Measurements from ENCODE around the gene NKAIN1.
"Not testable (repeated sequence)": the region's sequence is repeated elsewhere in the genome, so short reads cannot be mapped to it uniquely, and the experiment has no call there.

Gene NKAIN1

DNA sequence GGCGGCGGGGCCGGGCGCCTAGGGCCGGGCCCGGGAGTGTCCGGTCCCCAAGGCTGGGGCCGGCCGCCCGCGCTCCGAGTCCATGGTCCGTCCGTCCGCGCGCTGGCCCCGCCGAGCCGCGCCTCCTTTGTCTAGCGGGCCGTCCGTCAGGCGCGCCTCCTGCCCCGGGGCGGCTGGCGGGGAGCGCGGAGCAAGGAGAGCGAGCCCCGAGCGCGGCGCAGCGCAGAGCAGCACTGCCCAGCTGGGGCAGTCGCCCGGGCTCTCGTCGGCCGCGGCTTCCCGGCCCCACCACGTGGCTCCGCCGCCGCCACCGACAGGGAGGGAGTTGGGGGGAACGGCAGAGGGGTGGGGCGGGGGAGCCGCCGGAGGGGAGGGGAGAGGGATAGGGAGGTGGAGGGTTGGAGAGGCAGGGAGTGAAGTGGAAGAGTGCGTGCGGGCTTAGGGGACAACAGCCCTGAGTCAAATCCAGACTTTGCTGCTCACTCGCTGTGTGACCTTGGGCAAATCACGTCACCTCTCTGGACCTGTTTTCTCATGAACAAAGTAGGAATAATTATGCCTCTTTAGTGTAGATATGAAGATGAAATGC is at the start of gene NKAIN1:
Gene NKAIN1 (minus strand): TSS at position 235 of the 589 bp plus-strand sequence. CDS start 340 bp downstream, outside the sequence.
- DNase-seq: no peak

DNA sequence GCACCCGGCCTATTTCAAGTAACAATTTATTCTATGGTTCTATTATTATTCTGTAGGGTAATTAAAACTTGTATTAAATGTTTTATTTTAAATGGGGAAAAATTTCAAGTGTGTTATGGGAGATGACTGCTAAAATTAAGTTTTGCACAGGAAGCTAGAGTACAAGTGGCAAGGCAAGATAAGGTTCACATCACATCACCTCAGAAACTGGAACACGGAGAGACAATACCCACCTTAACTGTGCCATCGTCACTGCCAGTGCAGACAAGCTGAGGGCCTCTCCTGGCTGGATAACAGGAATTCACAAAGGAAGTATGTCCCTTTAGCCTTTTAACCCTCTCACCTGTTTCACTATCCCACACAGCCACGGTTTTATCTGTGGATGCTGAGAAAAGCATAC is 49.3 kb upstream of the NKAIN1 start:
- DNase-seq: no peak

DNA sequence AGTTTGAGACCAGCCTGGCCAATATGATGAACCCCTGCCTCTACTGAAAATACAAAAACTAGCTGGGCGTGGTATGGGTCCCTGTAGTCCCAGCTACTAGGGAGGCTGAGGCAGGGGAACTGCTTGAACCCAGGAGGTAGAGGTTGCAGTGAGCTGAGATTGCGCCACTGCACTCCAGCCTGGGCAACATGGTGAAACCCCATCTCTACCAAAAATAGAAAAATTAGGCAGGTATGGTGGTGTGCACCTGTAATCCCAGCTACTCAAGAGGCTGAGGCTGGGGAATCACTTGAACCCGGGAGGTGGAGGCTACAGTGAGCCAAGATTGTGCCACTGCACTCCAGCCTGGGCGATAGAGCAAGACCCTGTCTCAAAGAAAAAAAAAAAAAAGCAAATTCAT is 48.1 kb upstream of the NKAIN1 start:
- DNase-seq: not testable (repeated sequence)

DNA sequence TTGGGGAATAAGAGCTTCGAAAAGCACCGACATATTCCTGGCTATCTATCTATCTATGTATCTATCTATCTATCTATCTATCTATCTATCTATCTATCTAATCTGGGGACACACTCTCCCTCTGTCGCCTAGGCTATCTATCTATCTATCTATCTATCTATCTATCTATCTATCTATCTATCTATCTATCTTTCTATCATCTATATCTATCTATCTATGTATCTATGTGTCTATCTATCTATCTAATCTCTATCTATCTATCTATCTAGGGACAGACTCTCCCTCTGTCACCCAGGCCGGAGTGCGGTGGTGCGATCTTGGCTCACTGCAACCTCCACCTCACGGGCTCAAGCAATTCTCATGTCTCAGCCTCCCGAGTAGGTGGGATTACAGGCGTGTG is 42.7 kb upstream of the NKAIN1 start:
- not testable (repeated sequence) for DNase-seq

DNA sequence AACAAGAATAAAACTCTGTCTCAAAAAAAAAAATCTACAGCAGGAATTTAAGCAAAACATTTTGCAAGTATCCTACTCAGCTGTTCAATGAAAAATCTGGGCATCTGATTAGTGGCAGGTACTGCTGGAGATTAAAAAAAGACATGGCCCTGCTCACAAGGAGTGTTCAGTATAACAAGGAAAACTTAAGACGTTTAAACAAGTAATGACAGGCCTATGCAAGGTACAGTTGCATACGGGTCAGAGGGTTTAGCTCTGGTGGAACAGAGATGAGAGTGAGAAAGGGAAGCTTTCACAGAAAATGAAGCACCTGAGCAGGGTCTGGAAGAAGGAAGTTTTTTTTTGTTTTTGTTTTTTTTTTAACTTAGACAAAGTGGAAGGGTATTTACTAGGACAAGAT is 33.9 kb upstream of the NKAIN1 start:
- no peak for DNase-seq

DNA sequence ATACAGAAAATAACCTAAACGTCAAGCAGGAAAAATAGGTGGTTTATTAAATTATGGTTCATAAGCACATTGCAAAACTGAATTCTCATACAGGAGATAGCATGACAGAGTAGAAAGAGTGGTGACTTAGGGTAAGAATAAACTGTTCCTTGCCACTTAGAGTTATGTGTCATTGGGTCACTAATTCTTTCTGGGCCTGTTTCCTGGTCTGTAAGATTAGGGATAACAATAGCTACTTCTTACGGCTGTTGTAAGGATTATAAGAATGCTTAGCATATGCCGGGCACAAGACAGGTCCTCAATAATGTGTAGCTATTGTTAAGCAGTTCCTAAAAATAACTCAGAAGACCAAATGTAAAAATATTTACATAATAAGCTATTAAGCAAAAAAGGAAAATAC is 32.7 kb upstream of the NKAIN1 start:
- no peak for DNase-seq

DNA sequence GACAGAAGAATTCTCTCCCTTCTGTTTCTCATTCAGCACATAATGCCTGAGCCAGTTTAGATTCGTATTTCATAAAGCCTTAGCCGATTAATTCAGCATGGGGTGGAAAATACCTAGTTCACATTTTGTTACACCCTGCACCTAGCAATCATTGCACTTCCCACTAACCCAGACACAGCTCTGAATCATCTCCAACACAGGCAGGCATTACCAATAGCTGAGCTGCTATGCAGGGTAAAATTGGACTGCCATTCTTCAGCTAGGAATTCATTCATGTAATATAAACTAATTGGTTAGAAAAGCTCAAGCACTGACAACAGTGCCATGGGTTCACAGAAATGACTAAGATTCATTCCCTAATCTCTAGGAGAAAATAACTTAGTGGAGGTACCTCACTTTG is 26.9 kb upstream of the NKAIN1 start:
- no peak for DNase-seq

DNA sequence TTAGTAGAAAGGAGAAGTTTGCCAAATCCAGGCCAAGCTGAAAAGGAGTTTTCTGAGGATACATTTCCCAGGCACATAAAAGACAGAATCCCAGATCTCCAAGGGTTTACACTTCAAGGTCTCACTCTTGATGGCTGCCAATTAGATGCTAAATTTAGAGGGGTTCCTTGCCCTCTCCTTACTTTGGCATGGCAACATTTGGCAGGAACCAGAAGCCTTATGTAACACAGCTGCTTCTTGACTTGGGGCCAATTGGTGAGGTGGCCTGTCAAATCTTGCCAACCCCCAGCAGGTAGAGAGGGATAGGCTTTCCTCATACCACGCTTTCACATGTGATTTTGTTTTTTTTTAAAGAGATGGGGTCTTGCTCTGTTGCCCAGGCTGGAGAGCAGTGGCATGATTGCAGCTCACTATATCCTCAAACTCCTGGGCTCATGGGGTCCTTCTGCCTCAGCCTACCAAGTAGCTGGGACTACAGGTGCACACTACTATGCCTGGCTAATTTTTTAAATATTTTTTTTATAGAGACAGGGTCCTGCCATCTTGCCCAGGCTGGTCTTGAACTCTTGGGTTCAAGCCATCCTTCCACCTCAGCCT is 25.2 kb upstream of the NKAIN1 start:
- no peak for DNase-seq

DNA sequence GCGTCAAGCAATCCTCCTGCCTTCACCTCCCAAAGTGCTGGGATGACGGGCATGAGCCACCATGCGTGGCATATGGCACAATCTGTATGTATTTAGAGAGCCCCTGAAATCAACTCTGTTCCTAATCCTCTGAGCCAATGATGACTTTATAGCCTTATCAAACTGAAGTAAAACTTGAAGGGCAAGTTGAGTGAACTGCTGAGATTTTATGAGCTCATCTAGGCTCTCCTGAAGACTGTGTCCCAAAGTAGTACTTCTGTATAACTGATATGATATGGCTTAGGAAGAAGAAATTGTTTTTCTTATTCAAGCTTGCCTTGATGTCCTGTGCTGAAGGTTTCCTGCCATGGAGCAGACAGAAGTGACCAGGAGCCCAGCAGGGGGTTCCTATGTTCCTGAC is 23.7 kb upstream of the NKAIN1 start:
- no peak for DNase-seq

DNA sequence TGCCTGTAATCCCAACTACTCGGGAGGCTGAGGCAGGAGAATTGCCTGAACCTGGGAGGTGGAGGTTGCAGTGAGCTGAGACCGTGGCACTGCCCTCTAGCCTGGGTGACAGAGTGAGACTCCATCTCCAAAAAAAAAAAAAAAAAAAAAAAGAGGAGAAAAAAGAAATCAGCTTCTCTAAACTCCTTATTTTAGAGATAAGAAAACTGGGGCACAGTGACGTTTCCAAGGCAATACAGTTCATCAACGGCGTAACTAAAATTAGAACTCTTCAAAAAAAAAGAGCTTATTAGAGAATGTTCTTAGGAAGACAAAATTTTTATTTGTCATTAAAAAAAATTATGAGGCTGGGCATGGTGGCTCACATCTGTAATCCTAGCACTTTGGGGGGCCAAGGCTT is 22.7 kb upstream of the NKAIN1 start:
- not testable (repeated sequence) for DNase-seq

DNA sequence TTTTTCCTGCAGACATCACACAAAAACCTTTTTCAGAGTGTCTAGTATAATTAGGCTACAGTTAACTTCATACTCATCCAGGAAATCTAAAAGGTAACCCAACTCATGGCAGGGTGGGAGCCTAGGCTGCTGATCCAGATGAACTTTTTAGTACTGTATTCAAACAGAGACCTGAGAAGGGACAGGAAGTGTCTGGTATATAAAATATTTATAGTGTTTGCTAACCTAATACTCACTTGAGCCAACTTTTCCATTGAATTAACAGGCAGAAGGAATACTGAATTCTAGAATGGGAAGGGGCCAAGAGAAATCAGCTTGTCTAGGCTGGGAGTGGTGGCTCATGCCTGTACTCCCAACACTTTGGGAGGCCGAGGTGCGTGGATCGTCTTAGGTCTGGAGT is 22.2 kb upstream of the NKAIN1 start:
- DNase-seq: no peak

DNA sequence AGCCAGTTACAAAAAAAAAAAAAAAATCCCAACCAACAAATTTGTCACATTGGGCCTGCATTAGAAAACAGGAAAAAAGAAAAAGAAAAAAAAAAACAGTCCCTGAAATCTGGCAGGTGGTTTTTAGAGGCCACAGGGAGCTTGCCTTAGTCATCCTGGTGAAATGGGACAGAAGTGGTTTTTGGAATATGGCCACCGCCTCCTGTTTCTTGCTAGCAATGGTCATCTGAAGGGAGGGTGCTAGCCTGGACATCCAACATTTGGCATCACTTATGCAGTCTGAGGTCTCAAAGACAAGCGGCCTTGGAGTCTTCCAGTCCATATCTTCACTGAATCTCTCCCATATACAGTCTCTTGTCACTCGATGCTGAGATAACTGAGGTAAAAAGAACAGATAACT is 20.1 kb upstream of the NKAIN1 start:
- no peak for DNase-seq

DNA sequence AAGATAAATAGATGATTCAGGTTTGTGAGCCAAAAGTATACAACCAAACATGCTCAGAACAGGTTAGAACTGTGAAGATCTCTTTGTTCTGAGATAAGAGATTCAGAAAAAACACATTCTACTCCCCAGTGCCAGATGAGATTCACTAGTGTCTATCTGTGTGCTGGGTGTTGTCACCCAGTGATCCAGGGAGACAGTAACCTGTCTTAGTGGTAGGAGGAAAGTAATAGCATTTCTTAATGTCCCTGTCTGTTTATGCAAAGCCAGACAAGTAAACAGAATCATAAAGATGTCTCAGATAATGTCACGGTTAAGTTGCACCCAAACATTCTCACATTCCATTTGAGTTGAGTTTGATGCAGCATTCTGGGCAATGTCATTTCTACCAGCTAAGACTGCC is 18.9 kb upstream of the NKAIN1 start:
- DNase-seq: no peak

DNA sequence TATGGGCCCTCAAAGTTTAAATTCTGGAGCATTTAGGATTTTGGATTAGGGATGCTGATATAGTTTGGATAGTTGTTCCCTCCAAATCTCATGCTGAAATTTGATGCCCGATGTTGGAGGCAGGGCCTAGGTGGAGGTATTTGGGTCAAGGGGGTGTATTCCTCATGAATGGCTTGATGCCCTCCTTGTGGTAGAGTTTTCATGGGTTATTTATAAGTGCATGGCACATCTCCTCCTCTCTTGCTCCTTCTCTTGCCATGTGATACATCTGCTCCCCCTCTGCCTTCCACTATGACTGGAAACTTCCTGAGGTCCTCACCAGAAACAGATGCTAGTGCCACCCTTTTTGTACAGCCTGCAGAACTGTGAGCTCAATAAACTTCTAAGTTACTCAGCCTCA is 17.5 kb upstream of the NKAIN1 start:
- DNase-seq: no peak

DNA sequence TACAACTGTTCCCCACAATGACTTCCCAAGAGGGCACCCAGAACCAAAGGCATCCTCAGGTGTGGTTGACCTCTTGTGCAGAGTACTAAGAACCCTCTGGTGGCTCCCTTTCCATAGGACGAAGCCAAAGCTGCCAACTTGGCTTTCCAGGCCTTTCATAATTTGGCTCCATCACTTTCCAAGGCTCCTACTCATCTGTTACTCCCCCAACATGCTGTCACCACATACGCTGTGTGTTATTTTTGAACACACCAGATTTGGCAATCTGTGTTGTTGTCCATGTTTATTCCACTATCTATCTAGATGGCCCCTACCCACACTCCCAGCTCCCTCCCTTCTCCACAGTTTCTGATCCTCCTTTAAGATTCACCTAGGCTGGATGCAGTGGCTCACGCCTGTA is 10.2 kb upstream of the NKAIN1 start:
- no peak for DNase-seq

DNA sequence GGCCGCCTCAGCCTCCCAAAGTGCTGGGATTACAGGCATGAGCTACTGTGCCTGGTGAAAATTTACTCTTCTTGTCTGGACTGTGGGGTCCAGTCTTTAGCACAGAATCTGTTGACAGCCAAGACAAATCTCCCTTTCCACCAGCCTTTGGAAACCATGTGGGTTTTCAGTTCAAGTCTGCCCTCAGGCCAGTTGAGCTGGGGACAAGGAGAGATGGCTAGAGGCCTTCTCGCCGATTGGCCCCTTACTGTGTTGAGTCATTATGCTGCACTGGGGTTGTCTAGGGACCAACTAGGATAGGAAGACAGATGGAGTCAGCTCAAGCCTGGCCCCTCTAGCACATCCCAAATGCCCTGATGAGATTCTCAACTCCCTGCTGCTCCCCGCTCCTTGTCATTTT is 8.6 kb upstream of the NKAIN1 start:
- no peak for DNase-seq

DNA sequence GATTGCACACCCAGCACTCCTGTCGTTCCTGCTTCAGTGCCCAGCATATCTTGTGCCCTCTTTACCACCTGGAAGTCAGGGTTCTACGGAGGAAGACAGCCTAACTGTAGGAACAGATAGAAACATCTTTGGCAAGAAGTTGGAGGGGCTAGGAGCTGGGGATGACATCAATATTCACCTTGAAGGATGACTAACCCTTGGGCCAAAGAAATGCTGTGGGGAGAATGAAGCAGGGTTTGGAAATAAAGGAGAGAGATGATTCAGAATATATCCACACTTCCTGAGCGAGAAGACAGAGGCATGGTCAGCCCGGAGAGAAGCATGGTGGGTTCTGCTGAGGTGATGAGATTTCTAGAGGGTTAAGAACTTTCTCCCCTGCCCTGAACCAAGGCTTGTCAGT is 4.6 kb upstream of the NKAIN1 start:
- no peak for DNase-seq

DNA sequence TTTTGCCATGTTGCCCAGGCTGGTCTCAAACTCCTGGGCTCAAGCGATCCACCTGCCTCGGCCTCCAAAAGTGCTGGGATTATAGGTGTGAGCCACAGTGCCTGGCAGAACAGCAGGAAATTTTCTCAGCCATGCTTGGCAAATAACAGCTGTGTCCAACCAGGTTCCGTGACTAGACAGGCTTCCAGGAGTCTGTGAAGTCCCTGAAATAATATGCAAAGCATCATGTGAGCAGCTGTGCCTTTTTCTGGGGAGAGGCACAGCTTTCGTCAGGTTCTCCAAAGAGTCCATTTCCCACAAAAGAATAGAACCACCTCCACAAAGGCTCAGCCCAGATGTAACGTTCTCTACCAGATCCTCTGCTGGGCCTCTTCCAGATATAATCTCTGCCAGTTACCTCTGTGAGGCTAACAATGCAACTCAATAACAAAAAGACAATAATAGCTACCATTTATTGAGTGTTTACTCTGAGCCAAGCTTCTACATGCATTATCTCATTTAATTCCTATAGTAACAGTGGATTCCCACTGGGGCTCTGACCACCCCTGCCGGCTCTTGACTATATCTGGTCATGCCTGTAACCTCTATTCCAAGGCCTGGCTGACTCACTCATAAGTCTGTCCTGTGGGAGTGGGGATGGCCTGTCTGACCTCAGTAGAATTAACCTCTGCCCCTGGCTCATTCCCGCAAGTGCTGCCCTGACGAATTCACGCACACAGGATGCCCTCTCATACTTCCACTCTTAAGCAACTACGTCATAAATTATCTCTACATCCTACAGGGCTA is 4.0 kb upstream of the NKAIN1 start:
- DNase-seq: no peak

DNA sequence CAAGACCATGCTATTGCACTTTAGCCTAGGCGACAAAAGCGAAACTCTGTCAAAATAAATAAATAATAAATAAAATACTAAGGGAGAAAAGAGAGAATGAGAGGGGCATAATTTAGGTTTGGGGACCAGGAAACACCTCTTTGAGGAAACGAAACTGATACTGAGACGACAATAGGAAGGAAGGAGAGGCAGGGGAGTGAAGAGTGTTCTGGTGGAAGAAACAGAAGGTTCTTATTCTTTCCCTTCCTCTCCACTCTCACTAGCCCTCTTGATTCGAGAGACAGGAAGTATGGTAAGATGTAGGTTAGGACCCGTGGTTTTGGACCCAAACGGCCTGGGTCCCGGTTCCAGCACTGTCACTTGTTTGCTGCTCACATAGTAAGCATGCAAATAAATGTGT is 1.6 kb upstream of the NKAIN1 start:
- DNase-seq: no peak

DNA sequence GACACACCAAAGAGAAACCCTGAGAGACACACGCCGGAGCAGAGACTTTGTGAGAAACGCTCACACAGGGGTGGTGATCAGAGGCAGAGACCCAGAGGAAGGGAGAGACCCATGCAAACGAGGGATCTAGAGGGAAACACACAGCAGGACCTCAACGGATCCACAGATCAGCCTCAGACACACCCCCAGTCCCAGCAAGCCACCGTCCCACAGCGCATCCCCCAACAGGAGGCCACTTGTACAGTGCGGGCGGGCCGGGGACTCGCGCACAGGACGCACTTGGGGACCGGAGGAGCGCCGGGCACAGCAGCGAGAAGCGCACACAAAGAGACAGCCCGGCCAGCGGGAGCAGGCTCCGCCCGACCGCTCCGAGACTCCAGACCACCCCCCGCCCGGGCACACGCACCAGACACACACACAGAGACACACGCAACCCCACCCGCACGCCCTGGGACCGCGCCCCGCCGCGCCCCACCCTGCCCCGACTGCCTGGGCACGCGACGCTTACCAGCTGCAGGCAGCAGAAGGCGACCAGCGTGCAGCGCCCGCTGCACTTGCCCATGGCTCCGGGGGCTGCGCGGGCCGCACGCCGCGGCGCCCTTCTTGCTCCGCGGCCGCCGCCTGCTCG is 587 bp downstream of the NKAIN1 start:
- no peak for DNase-seq

DNA sequence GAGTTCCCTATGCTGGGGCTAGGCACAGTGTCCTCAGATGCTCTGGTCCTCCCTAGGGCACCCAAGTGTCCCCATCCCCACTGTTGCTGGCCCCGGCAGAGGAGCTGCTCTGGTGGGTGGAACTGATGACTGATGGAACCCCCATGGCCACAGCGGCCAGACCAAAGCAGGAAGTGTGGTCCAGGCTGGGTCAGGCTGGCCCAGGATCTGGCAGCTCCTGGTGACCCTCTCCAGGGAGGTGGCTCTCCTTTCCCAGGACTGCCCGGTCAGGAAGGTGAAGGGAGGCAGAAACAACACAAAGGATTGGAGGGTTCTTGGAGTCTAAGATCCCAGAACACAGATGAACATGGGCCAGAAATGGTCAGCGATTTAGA is 1.1 kb downstream of the NKAIN1 start:
- no peak for DNase-seq

DNA sequence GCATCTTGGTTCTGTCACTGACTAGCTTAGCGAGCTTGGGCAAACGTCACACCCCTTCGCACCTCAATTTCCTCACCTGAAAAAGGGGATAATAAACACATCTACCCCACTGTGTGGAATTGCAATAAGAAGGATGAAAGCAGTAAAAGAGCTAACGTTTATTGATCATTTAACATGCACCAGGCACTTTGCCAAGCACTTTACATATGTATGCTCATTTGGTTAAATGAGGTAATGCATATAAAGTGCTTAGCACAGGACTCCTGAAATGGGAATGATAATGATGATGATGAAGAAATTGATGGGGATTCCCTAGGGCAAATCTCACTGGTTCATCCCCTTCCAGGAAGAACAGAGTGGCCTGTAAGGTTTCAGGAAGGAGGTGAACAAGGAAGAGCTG is 4.8 kb downstream of the NKAIN1 start:
- no peak for DNase-seq

DNA sequence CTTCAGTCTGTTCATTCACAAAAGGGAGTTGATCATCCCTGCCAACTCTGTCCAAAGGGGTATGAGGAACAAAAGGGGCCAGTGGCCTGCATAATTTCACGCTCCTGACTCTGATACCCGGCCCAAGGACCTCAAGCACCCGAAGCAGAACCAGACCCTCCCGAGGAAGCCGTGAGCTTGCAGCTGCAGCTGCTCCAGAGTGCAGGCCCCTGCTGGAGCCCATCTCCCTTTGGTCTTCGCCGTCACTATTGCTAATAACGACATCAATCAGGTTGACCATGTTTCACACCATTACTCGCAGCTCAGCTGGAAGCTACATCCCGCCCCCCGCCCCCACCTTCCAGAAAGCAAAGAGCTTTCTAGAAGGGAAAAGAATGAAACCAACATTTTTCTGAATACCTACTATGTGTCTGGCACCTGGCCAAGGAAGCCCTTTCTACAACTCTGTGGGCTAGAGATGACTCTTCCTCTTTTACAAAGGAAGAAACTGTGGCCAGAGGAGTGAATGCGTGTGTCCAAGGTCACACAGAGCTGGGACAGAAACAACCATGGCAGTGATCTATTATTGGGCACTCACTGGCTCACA is 5.5 kb downstream of the NKAIN1 start:
- DNase-seq: no peak

DNA sequence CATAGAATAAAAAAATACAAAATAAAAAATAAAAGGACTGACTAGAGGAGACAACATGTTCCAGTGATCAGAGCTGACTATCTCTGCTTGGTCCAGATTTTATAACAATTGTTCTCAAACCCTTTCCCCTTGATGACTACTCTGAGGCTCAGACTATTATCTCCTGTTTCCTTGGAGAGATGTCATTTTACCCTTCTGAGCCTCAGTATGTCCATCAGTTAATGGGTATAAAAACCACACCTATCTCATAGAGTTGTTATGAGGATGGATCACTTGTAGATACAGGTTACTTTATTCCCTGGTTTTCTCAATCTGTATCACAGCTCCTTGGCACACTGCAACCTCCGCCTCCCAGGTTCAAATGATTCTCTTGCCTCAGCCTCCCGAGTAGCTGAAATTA is 7.0 kb downstream of the NKAIN1 start:
- DNase-seq: no peak
